IgD-negative memory B cell (primary cell): Measurements from ENCODE around the gene EML2. TPM values are rescaled to one million over a fixed set of nuclear protein-coding genes. Genes with fewer than 3 reads are reported as not detected.
A peak's percentile ranks its signal among the peaks of the same experiment; 100 is the strongest.
"Not testable (repeated sequence)": the region's sequence is repeated elsewhere in the genome, so short reads cannot be mapped to it uniquely, and the experiment has no call there.

Experiments
- H3K27ac Mint-ChIP-seq, 3 donors: one replicate each; pipeline ENCODE4 v1.8.0; 2020 to 2022; ENCODE audit warnings: mild to moderate bottlenecking in 3 of 3, mixed read lengths in 3 of 3, moderate library complexity in 1 of 3
- H3K27me3 Mint-ChIP-seq: one replicate; pipeline ENCODE4 v1.8.0; 2021; ENCODE audit warnings: mixed read lengths
- H3K36me3 Mint-ChIP-seq: one replicate; pipeline ENCODE4 v1.8.0; 2020; ENCODE audit warnings: mild to moderate bottlenecking, mixed read lengths
- H3K4me1 Mint-ChIP-seq, 3 donors: one replicate each; pipeline ENCODE4 v1.8.0; 2020 to 2022; ENCODE audit warnings: mixed read lengths in 3 of 3, mild to moderate bottlenecking in 1 of 3
- H3K4me3 Mint-ChIP-seq, 4 donors: one replicate each; pipeline ENCODE4 v1.8.0; 2020 to 2022; ENCODE audit warnings: mild to moderate bottlenecking in 4 of 4, mixed read lengths in 4 of 4, moderate library complexity in 3 of 4
- H3K9me3 Mint-ChIP-seq, 3 donors: one replicate each; pipeline ENCODE4 v1.8.0; 2020 to 2021; ENCODE audit warnings: mixed read lengths in 3 of 3, mild to moderate bottlenecking in 1 of 3
- polyA plus RNA-seq: library from polyadenylated mRNA; unstranded; fragments of 300-500 nt; fragmentation: Illumina TruSeq; gene quantifications from one replicate; pipeline ENCODE4 v1.2.3, GENCODE V29; 2021

The EML2 gene
- polyA plus RNA-seq, result 18.5 TPM

DNA sequence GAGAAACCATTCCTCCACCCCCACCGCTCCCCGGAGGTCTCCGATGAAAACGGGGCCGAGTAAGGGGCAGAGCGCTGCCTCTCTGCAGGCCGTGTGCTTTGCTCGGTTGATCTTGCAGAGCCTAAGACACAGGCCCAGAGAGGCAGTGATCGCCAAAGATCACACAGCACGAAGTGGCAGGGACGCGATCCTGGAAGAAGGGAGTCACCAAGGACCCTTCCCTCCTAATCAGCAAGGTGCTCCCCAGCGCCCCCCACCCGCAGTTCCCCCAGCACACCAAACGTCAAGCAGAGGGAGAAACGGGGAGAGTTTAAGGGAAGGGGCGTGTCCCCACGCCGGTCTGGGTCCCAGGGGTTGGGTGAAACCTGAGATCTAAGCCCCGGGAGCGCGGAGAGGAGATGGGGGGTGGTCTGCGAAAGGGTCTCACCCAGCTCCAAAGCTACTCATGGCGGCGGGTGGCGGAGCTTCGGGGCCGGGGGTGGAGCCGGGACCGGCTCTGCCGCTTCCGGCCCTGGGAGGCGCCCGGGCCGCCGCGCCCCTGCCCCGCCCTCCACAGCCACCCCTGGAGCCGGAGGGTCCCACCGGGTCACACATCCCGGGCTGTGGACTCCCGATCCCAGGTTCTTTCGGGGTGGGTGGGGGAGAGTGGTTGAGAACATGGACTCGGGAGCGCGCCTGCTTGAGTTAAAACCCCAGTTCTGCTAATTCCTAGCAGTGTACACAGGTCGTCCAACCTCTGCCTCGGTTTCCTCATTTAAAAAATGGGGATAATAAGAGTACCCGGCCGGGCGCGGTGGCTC is at the start of gene EML2:
TSS of gene EML2 (minus strand) at position 468 of the 800 bp plus-strand sequence. CDS start at position 447, 21 bp downstream.
- Mint-ChIP-seq H3K36me3 (peaks cover 5% of the 10 kb centered on the region), H3K27me3 (no peaks in the 10 kb centered on the region), H3K27ac (peak within 1 kb of the TSS; percentile 9 to 88 (median 84)), H3K9me3 (no peaks in the 10 kb centered on the region), H3K4me1 (peaks cover 25 to 31% (median 27%) of the 10 kb centered on the region in 3 donors), H3K4me3 (peak within 1 kb of the TSS; percentile 77 to 94 (median 91))

GRCh38 chr19:45687599-45687998 is 48.4 kb upstream of the EML2 start:
- H3K9me3 Mint-ChIP-seq, result no peaks in the 10 kb centered on the region
- peak overlapping the region in 1 of 4 donors; percentile 39 for H3K4me3 Mint-ChIP-seq
- H3K27me3 Mint-ChIP-seq, result no peaks in the 10 kb centered on the region
- H3K4me1 Mint-ChIP-seq, result peaks cover 4 to 9% (median 9%) of the 10 kb centered on the region in 3 donors
- peaks cover 4% of the 10 kb centered on the region for H3K36me3 Mint-ChIP-seq
- no peak overlapping the region for H3K27ac Mint-ChIP-seq

DNA sequence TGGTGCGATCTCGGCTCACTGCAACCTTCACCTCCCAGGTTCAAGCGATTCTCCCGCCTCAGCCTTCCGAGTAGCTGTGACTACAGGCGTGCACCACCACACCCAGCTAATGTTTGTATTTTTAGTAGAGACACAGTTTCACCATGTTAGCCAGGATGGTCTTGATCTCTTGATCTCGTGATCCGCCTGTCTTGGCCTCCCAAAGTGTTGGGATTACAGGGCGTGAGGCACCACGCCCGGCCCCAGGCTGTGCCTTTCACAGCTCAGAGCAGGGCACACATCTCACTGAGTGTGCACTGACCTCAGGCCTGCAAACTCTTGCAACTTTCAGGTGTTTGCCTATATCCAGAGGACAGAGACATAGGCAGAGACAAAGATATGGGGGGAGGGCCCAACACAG is 45.8 kb upstream of the EML2 start:
- H3K27me3 Mint-ChIP-seq, H3K27ac Mint-ChIP-seq, H3K36me3 Mint-ChIP-seq, H3K9me3 Mint-ChIP-seq, H3K4me3 Mint-ChIP-seq, H3K4me1 Mint-ChIP-seq: not testable (repeated sequence)

DNA sequence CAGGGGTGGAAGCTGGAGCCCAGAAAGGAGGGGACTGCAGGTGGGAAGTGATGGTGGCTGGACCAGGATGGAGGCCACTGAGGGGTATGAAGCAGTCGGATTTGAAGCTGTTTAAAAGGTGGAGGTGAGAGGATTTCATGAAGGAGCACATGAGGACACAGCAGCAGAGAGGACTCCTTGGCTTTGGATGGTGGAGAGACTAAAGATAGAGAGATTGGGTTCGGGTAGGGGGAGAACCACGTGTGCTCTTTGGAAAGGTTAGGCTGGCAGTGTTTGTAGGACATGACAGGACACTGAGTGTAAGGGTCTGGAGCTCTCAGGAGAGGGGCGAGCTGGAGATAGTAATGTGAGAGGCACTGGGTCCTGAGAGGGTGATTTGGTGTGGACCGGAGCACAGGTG is 43.7 kb upstream of the EML2 start:
- H3K4me1 Mint-ChIP-seq, result peaks cover 3 to 7% (median 4%) of the 10 kb centered on the region in 3 donors
- peaks cover 1% of the 10 kb centered on the region for H3K36me3 Mint-ChIP-seq
- peak overlapping the region in 1 of 4 donors; percentile 7 for H3K4me3 Mint-ChIP-seq
- H3K27ac Mint-ChIP-seq, result peak overlapping the region; percentile 14 to 44 (median 41)
- H3K27me3 Mint-ChIP-seq, result peaks cover 3% of the 10 kb centered on the region
- no peaks in the 10 kb centered on the region for H3K9me3 Mint-ChIP-seq

- peaks cover 8% of the 10 kb centered on the region for H3K27me3 Mint-ChIP-seq
- H3K9me3 Mint-ChIP-seq, result no peaks in the 10 kb centered on the region
- H3K36me3 Mint-ChIP-seq, result peaks cover 1% of the 10 kb centered on the region
- H3K4me3 Mint-ChIP-seq, result peak overlapping the region in 3 of 4 donors; percentile 39 to 59 (median 49)
- peak overlapping the region in 1 of 3 donors; percentile 16 for H3K27ac Mint-ChIP-seq
- peaks cover 7 to 13% (median 8%) of the 10 kb centered on the region in 3 donors for H3K4me1 Mint-ChIP-seq
These were observed 42.9 kb upstream of the EML2 start for GRCh38 chr19:45682117-45682516.

DNA sequence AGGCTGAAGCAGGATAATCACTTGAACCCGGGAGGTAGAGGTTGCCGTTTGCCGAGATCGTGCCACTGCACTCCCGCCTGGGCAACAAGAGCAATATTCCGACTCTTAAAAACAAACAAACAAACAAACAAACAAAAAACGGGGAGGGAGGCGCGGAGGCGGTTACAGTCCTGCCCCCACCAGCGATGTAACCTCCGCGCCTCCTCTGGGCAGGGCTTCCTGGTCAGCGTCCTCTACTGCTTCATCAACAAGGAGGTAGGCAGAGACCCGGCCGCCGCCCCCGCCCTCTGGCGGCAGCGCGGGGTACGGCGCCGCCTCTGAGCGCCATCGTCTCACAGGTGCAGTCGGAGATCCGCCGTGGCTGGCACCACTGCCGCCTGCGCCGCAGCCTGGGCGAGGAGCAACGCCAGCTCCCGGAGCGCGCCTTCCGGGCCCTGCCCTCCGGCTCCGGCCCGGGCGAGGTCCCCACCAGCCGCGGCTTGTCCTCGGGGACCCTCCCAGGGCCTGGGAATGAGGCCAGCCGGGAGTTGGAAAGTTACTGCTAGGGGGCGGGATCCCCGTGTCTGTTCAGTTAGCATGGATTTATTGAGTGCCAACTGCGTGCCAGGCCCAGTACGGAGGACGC is 42.3 kb upstream of the EML2 start:
- Mint-ChIP-seq H3K36me3 (peaks cover 1% of the 10 kb centered on the region), H3K4me1 (peaks cover 7 to 13% (median 10%) of the 10 kb centered on the region in 3 donors), H3K27ac (peak overlapping the region; percentile 51 to 68 (median 53)), H3K4me3 (peak overlapping the region; percentile 63 to 91 (median 84)), H3K9me3 (no peaks in the 10 kb centered on the region), H3K27me3 (peaks cover 13% of the 10 kb centered on the region)

- peaks cover 7 to 15% (median 12%) of the 10 kb centered on the region in 3 donors for H3K4me1 Mint-ChIP-seq
- H3K4me3 Mint-ChIP-seq, result peak overlapping the region; percentile 61 to 96 (median 80)
- no peaks in the 10 kb centered on the region for H3K9me3 Mint-ChIP-seq
- no peaks in the 10 kb centered on the region for H3K36me3 Mint-ChIP-seq
- H3K27me3 Mint-ChIP-seq, result peaks cover 16% of the 10 kb centered on the region
- H3K27ac Mint-ChIP-seq, result peak overlapping the region in 1 of 3 donors; percentile 71
These were observed 38.4 kb upstream of the EML2 start for GRCh38 chr19:45677351-45678230.

DNA sequence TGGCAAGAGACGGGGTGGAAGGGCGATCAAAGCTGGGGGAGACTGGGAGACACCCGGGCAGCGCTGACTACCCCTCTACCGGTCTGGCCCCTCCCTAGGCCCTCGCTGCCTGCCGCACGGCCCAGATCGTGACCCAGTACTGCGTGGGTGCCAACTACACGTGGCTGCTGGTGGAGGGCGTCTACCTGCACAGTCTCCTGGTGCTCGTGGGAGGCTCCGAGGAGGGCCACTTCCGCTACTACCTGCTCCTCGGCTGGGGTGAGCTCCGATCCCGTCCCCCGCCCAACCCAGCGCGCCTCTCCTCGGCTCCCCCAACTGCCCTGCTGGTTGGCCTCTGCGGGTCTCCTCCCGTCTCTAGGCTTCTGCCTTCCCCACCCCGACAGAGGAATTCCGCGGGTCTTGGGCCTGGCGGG is 37.7 kb upstream of the EML2 start:
- no peak overlapping the region for H3K27ac Mint-ChIP-seq
- H3K27me3 Mint-ChIP-seq, result peaks cover 16% of the 10 kb centered on the region
- H3K4me1 Mint-ChIP-seq, result peaks cover 7 to 10% (median 10%) of the 10 kb centered on the region in 3 donors
- no peaks in the 10 kb centered on the region for H3K36me3 Mint-ChIP-seq
- H3K4me3 Mint-ChIP-seq, result peak overlapping the region; percentile 57 to 88 (median 67)
- H3K9me3 Mint-ChIP-seq, result no peaks in the 10 kb centered on the region

- Mint-ChIP-seq H3K4me1 (peaks cover 7 to 13% (median 10%) of the 10 kb centered on the region in 3 donors), H3K36me3 (no peaks in the 10 kb centered on the region), H3K27me3 (peaks cover 27% of the 10 kb centered on the region), H3K9me3 (peaks cover 0 to 1% (median 0%) of the 10 kb centered on the region in 3 donors), H3K4me3 (no peak overlapping the region), H3K27ac (no peak overlapping the region)
These were observed 35.7 kb upstream of the EML2 start for GRCh38 chr19:45674946-45675345.

GRCh38 chr19:45670670-45671453 is 31.7 kb upstream of the EML2 start:
- Mint-ChIP-seq H3K9me3 (peaks cover 0 to 1% (median 0%) of the 10 kb centered on the region in 3 donors), H3K4me3 (peak overlapping the region in 2 of 4 donors; percentile 43 to 85), H3K27me3 (peaks cover 30% of the 10 kb centered on the region), H3K27ac (no peak overlapping the region), H3K36me3 (no peaks in the 10 kb centered on the region), H3K4me1 (peaks cover 11 to 21% (median 12%) of the 10 kb centered on the region in 3 donors)

DNA sequence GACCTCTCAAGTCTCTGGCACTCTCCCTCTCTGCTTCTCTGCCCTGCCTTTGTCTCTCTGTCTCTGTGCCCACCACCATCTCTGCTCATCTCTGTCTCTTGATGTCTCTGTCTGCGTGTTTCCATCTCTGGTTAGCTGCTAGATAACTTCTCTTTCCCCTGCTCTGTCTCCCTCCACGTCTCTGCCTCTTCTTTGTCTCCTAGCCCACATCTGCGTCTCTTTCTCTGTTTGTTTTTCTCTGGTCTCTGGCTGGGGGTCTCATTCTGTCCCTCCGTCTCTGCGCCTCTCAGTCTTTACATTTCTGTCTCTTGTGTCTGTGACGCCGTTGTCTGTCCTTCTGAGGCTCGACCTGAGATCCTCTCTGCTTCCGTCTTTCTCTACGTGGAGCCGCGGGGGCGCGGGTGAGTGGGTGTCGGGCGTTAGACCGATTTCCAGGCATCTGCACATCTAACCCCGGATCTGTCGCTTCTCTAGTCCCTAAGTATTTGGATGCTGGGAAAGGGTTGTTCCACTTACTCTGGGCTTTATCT is 29.2 kb upstream of the EML2 start:
- H3K36me3 Mint-ChIP-seq, result no peaks in the 10 kb centered on the region
- peaks cover 30% of the 10 kb centered on the region for H3K27me3 Mint-ChIP-seq
- H3K27ac Mint-ChIP-seq, result peak overlapping the region in 2 of 3 donors; percentile 53 to 88
- peak overlapping the region; percentile 64 to 84 (median 79) for H3K4me3 Mint-ChIP-seq
- H3K4me1 Mint-ChIP-seq, result peaks cover 11 to 21% (median 12%) of the 10 kb centered on the region in 3 donors
- peaks cover 0 to 1% (median 0%) of the 10 kb centered on the region in 3 donors for H3K9me3 Mint-ChIP-seq

GRCh38 chr19:45667620-45668341 is 28.6 kb upstream of the EML2 start, which contains the start of gene GIPR:
TSS of gene GIPR (plus strand) at chr19:45668221. CDS start at chr19:45669521, 1,300 bp downstream.
- H3K27ac Mint-ChIP-seq, result peak within 1 kb of the TSS in 2 of 3 donors; percentile 86 to 88
- peaks cover 0 to 1% (median 0%) of the 10 kb centered on the region in 3 donors for H3K9me3 Mint-ChIP-seq
- H3K27me3 Mint-ChIP-seq, result peaks cover 30% of the 10 kb centered on the region
- H3K36me3 Mint-ChIP-seq, result no peaks in the 10 kb centered on the region
- H3K4me1 Mint-ChIP-seq, result peaks cover 11 to 21% (median 12%) of the 10 kb centered on the region in 3 donors
- H3K4me3 Mint-ChIP-seq, result peak within 1 kb of the TSS; percentile 64 to 85 (median 82)

GRCh38 chr19:45664575-45664974 is 25.4 kb upstream of the EML2 start:
- H3K9me3 Mint-ChIP-seq, result peaks cover 0 to 1% (median 0%) of the 10 kb centered on the region in 3 donors
- no peak overlapping the region for H3K4me3 Mint-ChIP-seq
- H3K4me1 Mint-ChIP-seq, result peaks cover 12 to 17% (median 14%) of the 10 kb centered on the region in 3 donors
- H3K36me3 Mint-ChIP-seq, result no peaks in the 10 kb centered on the region
- peaks cover 25% of the 10 kb centered on the region for H3K27me3 Mint-ChIP-seq
- H3K27ac Mint-ChIP-seq, result no peak overlapping the region
